OCI-LY7 (cell line): ENCODE results near the gene JPH2. TPM values are rescaled to one million over a fixed set of nuclear protein-coding genes. Genes with fewer than 3 reads are reported as not detected.

ENCODE experiments used
- BruUV-seq: library from RNA; stranded (reverse); fragments of 400-500 nt; replicated peaks from 2 replicates; lab custom pipeline; 2021; lab: Mats Ljungman, UMichigan
- CTCF ChIA-PET: fragments of 300-600 bp; sonication (Branson Sonifier 250); formaldehyde crosslinking; loops from one replicate; lab custom pipeline; 2022; ENCODE audit warnings: antibody characterized with exemption; ENCODE audit not compliant: unreplicated experiment; lab: Charles Lee
- POLR2A ChIA-PET: fragments of 300-600 bp; sonication (Branson Sonifier 250); formaldehyde crosslinking; loops from one replicate; lab custom pipeline; 2022; ENCODE audit warnings: antibody characterized with exemption; lab: Charles Lee
- DNase-seq: peaks from one replicate; pipeline ENCODE4 v3.0.0-alpha.2; 2015; ENCODE audit warnings: low spot score
- H2AFZ ChIP-seq: fragments of 200-600 bp; sonication (generic), shearing (Covaris generic); 2 replicates; pipeline ENCODE4 v1.6.1; 2014; ENCODE audit warnings: mild to moderate bottlenecking, antibody characterized with exemption, low read length, moderate library complexity
- H3K27ac ChIP-seq: fragments of 200-600 bp; sonication (generic); 2 replicates; pipeline ENCODE4 v1.5.1; 2014; ENCODE audit warnings: mixed run types, low read depth, mild to moderate bottlenecking, moderate library complexity, low read length, inconsistent platforms; ENCODE audit not compliant: poor library complexity, severe bottlenecking
- H3K36me3 ChIP-seq: fragments of 200-600 bp; sonication (generic); 2 replicates; pipeline ENCODE4 v1.6.1; 2014; ENCODE audit warnings: mild to moderate bottlenecking, antibody characterized with exemption, low read length, moderate library complexity, mixed read lengths; ENCODE audit not compliant: insufficient read depth
- H3K4me1 ChIP-seq: fragments of 200-600 bp; sonication (generic); 2 replicates; pipeline ENCODE4 v1.5.1; 2014; ENCODE audit warnings: mild to moderate bottlenecking, low read length; ENCODE audit not compliant: insufficient read depth, poor library complexity, severe bottlenecking
- H3K4me2 ChIP-seq: fragments of 200-600 bp; sonication (generic); 2 replicates; pipeline ENCODE4 v1.6.1; 2014; ENCODE audit warnings: mild to moderate bottlenecking, low read length
- H3K4me3 ChIP-seq: fragments of 200-600 bp; sonication (generic); 2 replicates; pipeline ENCODE4 v1.5.1; 2014; ENCODE audit warnings: mild to moderate bottlenecking, low read depth, low read length; ENCODE audit not compliant: poor library complexity, severe bottlenecking
- H3K79me2 ChIP-seq: fragments of 200-600 bp; sonication (generic); 2 replicates; pipeline ENCODE4 v1.6.1; 2016; ENCODE audit warnings: low read depth, mild to moderate bottlenecking, low read length, moderate library complexity, mixed read lengths; ENCODE audit not compliant: insufficient read depth
- H3K9me2 ChIP-seq: fragments of 200-600 bp; sonication (generic); 2 replicates; pipeline ENCODE4 v1.6.1; 2016; ENCODE audit warnings: mild to moderate bottlenecking, low read length, mixed read lengths; ENCODE audit not compliant: insufficient read depth
- H3K9me3 ChIP-seq: fragments of 200-600 bp; sonication (generic); 2 replicates; pipeline ENCODE4 v1.6.1; 2014; ENCODE audit warnings: mild to moderate bottlenecking, mixed run types, low read length, mixed read lengths
- H4K20me1 ChIP-seq: fragments of 200-600 bp; sonication (generic); 2 replicates; pipeline ENCODE4 v1.6.1; 2014; ENCODE audit warnings: mild to moderate bottlenecking, antibody characterized with exemption, low read length, moderate library complexity, mixed read lengths; ENCODE audit not compliant: insufficient read depth
- EZH2phosphoT487 ChIP-seq: fragments of 200-600 bp; sonication (generic); IDR thresholded peaks from 2 replicates; pipeline ENCODE4 v1.6.1; 2018; ENCODE audit warnings: low read depth, borderline replicate concordance, mild to moderate bottlenecking, mixed run types, antibody characterized with exemption, low read length, moderate library complexity, mixed read lengths
- intact Hi-C: fragments of 100-400 bp; cut with micrococcal nuclease; formaldehyde crosslinking; loops from one replicate; pipeline ENCODE4 v1.10.0; 2022; ENCODE audit not compliant: unreplicated experiment
- total RNA-seq, 2 experiments: library from RNA; depleted of rRNA in 1 of 2; stranded (reverse); fragments of >200 nt in 1 of 2; shearing (Covaris generic) in 1 of 2; gene quantifications; 2 replicates each; pipeline ENCODE4 v1.2.3, GENCODE V29; 2014 to 2022
- TF ChIP-seq, protein P1 (sequence below): fragments of 200-600 bp; sonication (generic); conservative IDR thresholded peaks from 2 replicates; pipeline ENCODE4 v1.5.1; 2014; ENCODE audit warnings: mild to moderate bottlenecking, antibody characterized with exemption, low read length, moderate library complexity, mixed read lengths

JPH2 gene
- total RNA-seq, 2 experiments from 2014 or later, result not detected

DNA sequence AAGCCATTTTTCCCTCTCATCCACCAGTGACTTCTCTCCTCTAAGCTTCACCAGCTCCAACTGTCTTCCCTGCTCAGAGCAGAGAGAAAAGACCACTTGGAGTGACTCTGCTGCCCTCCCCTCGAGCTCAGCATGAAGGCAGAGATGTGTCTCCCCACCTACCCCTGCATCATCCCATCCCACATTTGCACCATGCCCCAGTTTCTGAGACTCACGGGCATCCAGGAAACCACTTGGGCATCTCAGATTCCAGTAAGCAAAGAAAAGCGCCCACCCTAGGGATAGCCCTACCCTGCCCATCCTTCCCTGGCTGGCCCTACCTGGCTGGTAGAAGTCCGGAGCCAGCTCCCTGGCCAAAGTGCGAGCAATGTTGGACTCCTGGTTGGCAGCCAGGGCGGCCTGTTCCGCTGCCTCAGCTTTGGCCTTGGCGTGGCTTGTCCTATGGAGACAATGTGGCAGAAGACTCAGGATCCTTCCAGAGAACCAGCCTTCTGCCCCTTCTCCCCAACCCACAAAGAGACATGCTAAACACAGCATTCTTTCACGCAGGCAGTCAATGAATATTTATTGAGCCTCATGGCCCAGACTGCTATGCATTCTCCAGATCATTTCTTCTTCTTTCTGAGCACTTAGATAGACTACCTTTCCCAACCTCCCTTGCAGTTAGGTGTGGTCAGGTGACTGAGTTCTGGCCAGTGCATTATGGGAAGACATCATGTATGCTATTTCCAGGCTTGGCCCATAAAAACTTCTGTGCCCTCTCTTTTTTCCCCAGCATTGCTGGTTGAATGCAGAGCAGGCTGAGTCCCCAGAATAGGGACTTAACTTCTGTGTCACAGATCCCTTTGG is 68.6 kb downstream of the JPH2 start:
- TF ChIP-seq EZH2phosphoT487, result no peak
- TF ChIP-seq, protein P1, sequence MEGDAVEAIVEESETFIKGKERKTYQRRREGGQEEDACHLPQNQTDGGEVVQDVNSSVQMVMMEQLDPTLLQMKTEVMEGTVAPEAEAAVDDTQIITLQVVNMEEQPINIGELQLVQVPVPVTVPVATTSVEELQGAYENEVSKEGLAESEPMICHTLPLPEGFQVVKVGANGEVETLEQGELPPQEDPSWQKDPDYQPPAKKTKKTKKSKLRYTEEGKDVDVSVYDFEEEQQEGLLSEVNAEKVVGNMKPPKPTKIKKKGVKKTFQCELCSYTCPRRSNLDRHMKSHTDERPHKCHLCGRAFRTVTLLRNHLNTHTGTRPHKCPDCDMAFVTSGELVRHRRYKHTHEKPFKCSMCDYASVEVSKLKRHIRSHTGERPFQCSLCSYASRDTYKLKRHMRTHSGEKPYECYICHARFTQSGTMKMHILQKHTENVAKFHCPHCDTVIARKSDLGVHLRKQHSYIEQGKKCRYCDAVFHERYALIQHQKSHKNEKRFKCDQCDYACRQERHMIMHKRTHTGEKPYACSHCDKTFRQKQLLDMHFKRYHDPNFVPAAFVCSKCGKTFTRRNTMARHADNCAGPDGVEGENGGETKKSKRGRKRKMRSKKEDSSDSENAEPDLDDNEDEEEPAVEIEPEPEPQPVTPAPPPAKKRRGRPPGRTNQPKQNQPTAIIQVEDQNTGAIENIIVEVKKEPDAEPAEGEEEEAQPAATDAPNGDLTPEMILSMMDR, result no peak
- Histone ChIP-seq H3K9me3 (no peaks in the 10 kb centered on the region), H3K9me2 (no peaks in the 10 kb centered on the region), H3K36me3 (no peaks in the 10 kb centered on the region), H3K4me3 (no peak overlapping the region), H3K4me2 (no peak overlapping the region), H4K20me1 (no peaks in the 10 kb centered on the region), H3K27ac (no peak overlapping the region), H3K79me2 (no peaks in the 10 kb centered on the region), H2AFZ (no peak overlapping the region), H3K4me1 (no peaks in the 10 kb centered on the region)
- BruUV-seq, result no TSS peak
- no peak for DNase-seq
- POLR2A ChIA-PET, result no interaction called here
- CTCF ChIA-PET, result no interaction called here
- intact Hi-C loops, result no loop called here

DNA sequence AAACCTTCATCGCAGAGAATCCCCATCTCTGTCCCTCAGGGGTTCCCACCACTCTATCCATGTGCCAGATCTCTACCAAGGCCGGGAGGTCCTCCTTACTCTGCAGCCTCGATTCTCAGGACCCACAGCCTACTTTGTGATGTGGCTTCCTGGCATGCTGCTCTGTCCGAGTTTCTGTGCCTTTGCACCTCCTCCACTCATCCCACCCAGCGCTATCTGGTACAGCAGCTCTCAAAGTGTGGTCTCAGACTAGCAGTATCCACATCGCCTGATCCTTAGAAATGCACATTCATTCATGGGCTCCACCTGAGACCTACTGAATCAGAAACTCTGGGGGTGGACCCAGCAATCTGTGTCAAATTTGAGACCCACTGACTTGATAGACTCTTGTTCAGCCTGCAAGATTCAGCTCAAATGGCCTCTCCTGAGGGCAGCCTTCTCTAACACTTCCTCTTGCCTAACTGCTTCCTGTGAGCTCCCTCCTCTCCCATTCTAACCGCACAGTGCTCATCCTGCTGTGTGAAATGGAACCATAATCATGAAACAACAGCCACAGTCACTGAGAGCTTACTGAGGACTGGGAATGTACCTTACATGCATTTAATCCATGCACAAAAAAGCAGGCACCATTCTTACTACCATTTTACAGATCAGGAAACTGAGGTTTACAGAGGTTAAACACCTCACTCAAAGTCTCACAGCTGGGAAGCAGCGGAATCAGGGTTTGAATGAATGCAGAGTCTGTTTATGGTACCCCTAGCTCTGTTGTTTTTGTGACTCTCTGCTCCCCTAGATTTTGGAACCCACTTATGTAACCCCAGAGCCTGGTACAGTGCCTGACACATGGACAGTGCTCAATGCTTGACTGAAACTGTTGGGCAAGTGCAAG is 69.4 kb downstream of the JPH2 start:
- no peaks in the 10 kb centered on the region for H4K20me1 ChIP-seq
- no TSS peak for BruUV-seq

More for the DNA sequence above, 69.4 kb downstream of the JPH2 start:
- DNase-seq, result no peak
- H3K79me2 ChIP-seq, result no peaks in the 10 kb centered on the region
- POLR2A ChIA-PET, result no interaction called here
- no peak overlapping the region for H3K4me2 ChIP-seq
- no peaks in the 10 kb centered on the region for H3K36me3 ChIP-seq
- no peak overlapping the region for H3K4me3 ChIP-seq
- no peaks in the 10 kb centered on the region for H3K4me1 ChIP-seq
- no peak overlapping the region for H3K27ac ChIP-seq
- H3K9me2 ChIP-seq, result no peaks in the 10 kb centered on the region
- no peak overlapping the region for H2AFZ ChIP-seq
- H3K9me3 ChIP-seq, result no peaks in the 10 kb centered on the region
- intact Hi-C loops, result no loop called here
- CTCF ChIA-PET, result interaction anchor here (1.0 kb wide), 1 partner anchor 72 kb away, joined by 4 read pairs; no protein-coding TSS in a partner anchor
- TF ChIP-seq, protein P1, result no peak
- TF ChIP-seq EZH2phosphoT487, result no peak
